HCT116 (cell line): ENCODE data around the gene MT3. TPM values are rescaled to one million over a fixed set of nuclear protein-coding genes. Genes with fewer than 3 reads are reported as not detected.

Source experiments
- ATAC-seq: fragments of 200-7000 bp; cut with Tn5 transposase; 2 replicates; pipeline ENCODE4 v1.9.1; 2020; ENCODE audit warnings: mild to moderate bottlenecking, moderate library complexity
- BruUV-seq: library from RNA; stranded (reverse); fragments of 400-500 nt; replicated peaks from 2 replicates; lab custom pipeline; 2021; lab: Mats Ljungman, UMichigan
- CTCF ChIA-PET: fragments of 300-600 bp; sonication (Branson Sonifier 250); formaldehyde crosslinking; loops from one replicate; lab custom pipeline; 2021; ENCODE audit warnings: antibody characterized with exemption; lab: Charles Lee
- POLR2A ChIA-PET: fragments of 300-600, 350-600 bp; sonication (Branson Sonifier 250); formaldehyde crosslinking; loops from one replicate; lab custom pipeline; 2021; ENCODE audit warnings: antibody characterized with exemption; lab: Charles Lee
- RAD21 ChIA-PET, 2 experiments: fragments of 300-600 bp; sonication (Branson Sonifier 250); formaldehyde crosslinking; loops; one replicate each; lab custom pipeline; 2023; ENCODE audit warnings: low total read pairs in 2 of 2; ENCODE audit not compliant: uncharacterized antibody in 2 of 2, unreplicated experiment in 2 of 2, low non-redundant PET in 1 of 2; lab: Charles Lee
- DNase-seq: peaks from one replicate; pipeline ENCODE4 v3.0.0-alpha.2; 2010; ENCODE audit warnings: low read depth, low spot score
- H2AFZ ChIP-seq: fragments of 200-600 bp; shearing (Covaris generic), sonication (generic); 2 replicates; pipeline ENCODE4 v1.6.1; 2017; ENCODE audit warnings: low read depth, mixed run types, mixed read lengths, antibody characterized with exemption, low read length; ENCODE audit not compliant: poor library complexity, severe bottlenecking
- H3K27ac ChIP-seq: 2 replicates; pipeline ENCODE4 v1.5.1; 2012; ENCODE audit warnings: low read depth, low read length
- H3K27me3 ChIP-seq: fragments of 200-600 bp; sonication (generic); 2 replicates; pipeline ENCODE4 v1.6.1; 2016; ENCODE audit warnings: mixed run types, low read length, mixed read lengths; ENCODE audit not compliant: insufficient read depth
- H3K36me3 ChIP-seq, 2 experiments: fragments of 200-500 bp in 1 of 2; fragments of 200-600 bp in 1 of 2; sonication (Bioruptor generic) in 1 of 2; sonication (generic) in 1 of 2; 2 replicates each; pipeline versions ENCODE4 v1.5.1 to v1.6.1; 2014 to 2016; ENCODE audit warnings: low read length in 2 of 2, inconsistent platforms in 1 of 2, mixed read lengths in 1 of 2, mixed run types in 1 of 2; ENCODE audit not compliant: insufficient read depth in 2 of 2, control insufficient read depth in 1 of 2
- H3K4me1 ChIP-seq, 2 experiments: fragments of 200-600 bp in 1 of 2; sonication (generic) in 1 of 2; 2 replicates each; pipeline versions ENCODE4 v1.5.1 to v1.6.1; 2012 to 2017; ENCODE audit warnings: low read length in 2 of 2, inconsistent platforms in 1 of 2, mild to moderate bottlenecking in 1 of 2, mixed read lengths in 1 of 2, mixed run types in 1 of 2, moderate library complexity in 1 of 2; ENCODE audit not compliant: insufficient read depth in 2 of 2, control insufficient read depth in 1 of 2
- H3K4me2 ChIP-seq: fragments of 200-600 bp; sonication (generic); 2 replicates; pipeline ENCODE4 v1.6.1; 2017; ENCODE audit warnings: mixed run types, low read length, mixed read lengths
- H3K4me3 ChIP-seq, 2 experiments: fragments of 200-600 bp in 1 of 2; sonication (generic) in 1 of 2; replicated peaks in 1 of 2; 2 replicates each; pipeline ENCODE4 v1.5.1; 2011 to 2016; ENCODE audit warnings: low read length in 2 of 2, control low read depth in 1 of 2, low read depth in 1 of 2, mild to moderate bottlenecking in 1 of 2, mixed read lengths in 1 of 2, mixed run types in 1 of 2
- H3K79me2 ChIP-seq: fragments of 200-600 bp; sonication (generic); 2 replicates; pipeline ENCODE4 v1.6.1; 2017; ENCODE audit warnings: mild to moderate bottlenecking, mixed run types, low read length, moderate library complexity, mixed read lengths; ENCODE audit not compliant: insufficient read depth
- H3K9ac ChIP-seq: fragments of 200-600 bp; sonication (generic); 2 replicates; pipeline ENCODE4 v1.6.1; 2016; ENCODE audit warnings: low read length, mixed read lengths
- H3K9me2 ChIP-seq: fragments of 200-600 bp; sonication (generic), shearing (Covaris generic); 2 replicates; pipeline ENCODE4 v1.6.1; 2017; ENCODE audit warnings: mixed run types, mild to moderate bottlenecking, moderate library complexity; ENCODE audit not compliant: insufficient read depth
- H3K9me3 ChIP-seq, 2 experiments: fragments of 200-500 bp in 1 of 2; fragments of 200-600 bp in 1 of 2; sonication (Bioruptor generic) in 1 of 2; sonication (generic) in 1 of 2; 2 replicates each; pipeline ENCODE4 v1.6.1; 2014 to 2017; ENCODE audit warnings: low read length in 2 of 2, mixed read lengths in 2 of 2, inconsistent platforms in 1 of 2, low read depth in 1 of 2, mild to moderate bottlenecking in 1 of 2, mixed run types in 1 of 2, moderate library complexity in 1 of 2; ENCODE audit not compliant: control insufficient read depth in 1 of 2, insufficient read depth in 1 of 2
- H4K20me1 ChIP-seq: fragments of 200-600 bp; sonication (generic), shearing (Covaris generic); 2 replicates; pipeline ENCODE4 v1.6.1; 2017; ENCODE audit warnings: mixed run types, mild to moderate bottlenecking, moderate library complexity; ENCODE audit not compliant: insufficient read depth
- ATF3 ChIP-seq: IDR thresholded peaks from 2 replicates; pipeline ENCODE4 v1.6.1; 2012
- CBX3 ChIP-seq: IDR thresholded peaks from 2 replicates; pipeline ENCODE4 v1.6.1; 2012; ENCODE audit warnings: low read depth
- EGR1 ChIP-seq: IDR thresholded peaks from 2 replicates; pipeline ENCODE4 v1.6.1; 2012; ENCODE audit warnings: low read depth
- ELF1 ChIP-seq: IDR thresholded peaks from 2 replicates; pipeline ENCODE4 v1.6.1; 2012; ENCODE audit warnings: low read depth, borderline replicate concordance
- EZH2 ChIP-seq: fragments of 200-600 bp; sonication (generic); IDR thresholded peaks from 2 replicates; pipeline ENCODE4 v1.6.1; 2017; ENCODE audit warnings: antibody characterized with exemption, mixed run types
- FOSL1 ChIP-seq: IDR thresholded peaks from 2 replicates; pipeline ENCODE4 v1.6.1; 2012; ENCODE audit warnings: low read depth
- JUND ChIP-seq: IDR thresholded peaks from 2 replicates; pipeline ENCODE4 v1.6.1; 2012
- POLR2A ChIP-seq: IDR thresholded peaks from 2 replicates; pipeline ENCODE4 v1.7.0; 2011; ENCODE audit warnings: borderline replicate concordance; ENCODE audit not compliant: insufficient read depth, insufficient read length; ENCODE audit errors: extremely low read depth
- POLR2AphosphoS5 ChIP-seq: IDR thresholded peaks from 2 replicates; pipeline ENCODE4 v1.6.1; 2011; ENCODE audit warnings: mild to moderate bottlenecking, low read depth, low read length, moderate library complexity
- TCF7L2 ChIP-seq: IDR thresholded peaks from 2 replicates; pipeline ENCODE4 v1.7.0; 2011; ENCODE audit warnings: borderline replicate concordance, inconsistent platforms; ENCODE audit not compliant: insufficient read depth, insufficient read length; ENCODE audit errors: extremely low read depth
- YY1 ChIP-seq: IDR thresholded peaks from 2 replicates; pipeline ENCODE4 v1.6.1; 2011; ENCODE audit warnings: low read length, low read depth, moderate library complexity, mild to moderate bottlenecking; ENCODE audit not compliant: insufficient replicate concordance; ENCODE audit errors: extremely low read depth
- ZFX ChIP-seq: fragments of 450-650 bp; IDR thresholded peaks from 2 replicates; pipeline ENCODE4 v1.6.1; 2017
- intact Hi-C: fragments of 100-400 bp; cut with micrococcal nuclease; formaldehyde crosslinking; loops from 2 replicates; pipeline ENCODE4 v1.10.0; 2022
- total RNA-seq: library from RNA; stranded (reverse); gene quantifications from one replicate; pipeline ENCODE4 v1.2.1, GENCODE V29; 2021; ENCODE audit not compliant: unreplicated experiment

Gene MT3
- total RNA-seq, 1 experiment from 2014 or later, result not detected

DNA sequence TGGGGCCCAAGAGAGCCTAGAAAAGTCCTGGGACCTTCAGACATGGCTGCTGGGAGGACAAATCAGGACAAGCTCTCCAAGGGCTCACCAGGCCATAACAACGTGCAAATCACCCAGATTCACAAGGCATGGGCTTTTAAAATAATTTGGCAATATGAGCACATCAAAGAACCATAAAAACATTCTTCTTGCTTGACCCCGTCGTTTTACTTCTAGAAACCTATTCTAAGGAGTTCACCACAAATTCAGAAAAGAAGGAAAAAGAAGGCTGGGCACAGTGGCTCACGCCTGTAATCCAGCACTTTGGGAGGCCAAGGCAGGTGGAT lies 12.1 kb upstream of the MT3 start:
- Histone ChIP-seq H3K4me1 (peaks cover 0 to 9% of the 10 kb centered on the region in 2 experiments; a peak in 2 of 4 replicates), H3K9me3 (no peaks in the 10 kb centered on the region), H2AFZ (peak overlapping the region; percentile 87), H4K20me1 (no peaks in the 10 kb centered on the region), H3K27ac (no peak overlapping the region), H3K4me3 (no peak overlapping the region), H3K36me3 (no peaks in the 10 kb centered on the region), H3K27me3 (no peaks in the 10 kb centered on the region), H3K9ac (no peak overlapping the region), H3K9me2 (no peaks in the 10 kb centered on the region), H3K4me2 (0 out of 2 replicates have a peak overlapping the region, but pooled peaks have one; percentile 4), H3K79me2 (no peaks in the 10 kb centered on the region)
- CTCF ChIA-PET, result interaction anchor here (0.7 to 3.0 kb wide), 4 partner anchors 23 to 212 kb away, joined by 3 to 37 read pairs (median 4); no protein-coding TSS in a partner anchor
- BruUV-seq, result no TSS peak
- DNase-seq (no peak), ATAC-seq (no peak)
- intact Hi-C loops, result loop anchor here (1.0 to 10.0 kb wide), 6 partner anchors 50 to 470 kb away; partner anchors contain the start of gene HERPUD1
- no peak for TF ChIP-seq ZFX
- TF ChIP-seq EZH2, result no peak
- TF ChIP-seq YY1, result no peak
- no peak for TF ChIP-seq ATF3
- no peak for TF ChIP-seq EGR1
- no peak for TF ChIP-seq FOSL1
- no peak for TF ChIP-seq JUND
- no peak for TF ChIP-seq POLR2A
- no peak for TF ChIP-seq CBX3
- TF ChIP-seq POLR2AphosphoS5, result no peak
- TF ChIP-seq ELF1, result no peak
- TF ChIP-seq TCF7L2, result no peak
- TF ChIP-seq, all 23 proteins: peak for 0
- ChIA-PET RAD21 (interaction anchor here (0.6 to 1.9 kb wide), 3 partner anchors 50 to 125 kb away, joined by 3 to 5 read pairs (median 3); no protein-coding TSS in a partner anchor), POLR2A (interaction anchor here (1.0 kb wide), 1 partner anchor 26 kb away, joined by 3 read pairs; no protein-coding TSS in a partner anchor)
